K562 (cell line): ENCODE results near the gene COL16A1. TPM values are rescaled to one million over a fixed set of nuclear protein-coding genes. Genes with fewer than 3 reads are reported as not detected.

ENCODE experiments used
- ATAC-seq: fragments of 200-7000 bp; cut with Tn5 transposase; 3 replicates; pipeline ENCODE4 v1.9.1; 2020; ENCODE audit warnings: moderate library complexity
- BruUV-seq: library from RNA; stranded (reverse); fragments of 400-500 nt; replicated peaks from 2 replicates; lab custom pipeline; 2021; lab: Mats Ljungman, UMichigan
- CTCF ChIA-PET: fragments of 300-600 bp; formaldehyde crosslinking; extraction: SDS; loops from one replicate; lab custom pipeline; 2021; ENCODE audit warnings: low intra/inter-chr PET ratio; lab: Yijun Ruan, JAX
- POLR2A ChIA-PET: fragments of 300-600, 350-650 bp; sonication (Branson Sonifier 250); formaldehyde crosslinking; extraction: SDS; loops from one replicate; lab custom pipeline; 2021; ENCODE audit warnings: antibody characterized with exemption, inconsistent platforms; lab: Yijun Ruan, JAX
- DNase-seq, 4 experiments: peaks; one replicate each; pipeline versions ENCODE4 v3.0.0 to v3.0.0-alpha.2; 2011 to 2018; ENCODE audit warnings: low spot score in 3 of 4, mixed read lengths in 3 of 4; ENCODE audit errors: extremely low read depth in 1 of 4
- FAIRE-seq: peaks from 2 replicates; lab custom pipeline; 2011; peaks lifted over from hg19 to GRCh38; lab: Jason Lieb, UNC
- H2AFZ ChIP-seq: 2 replicates; pipeline ENCODE4 v1.6.0; 2011; ENCODE audit warnings: low read depth, low read length, control low read depth, inconsistent platforms
- H3K27ac ChIP-seq: fragments of 200-600 bp; 3 replicates; pipeline ENCODE4 v1.8.0; 2011; ENCODE audit warnings: low read depth, mild to moderate bottlenecking, control low read depth, inconsistent platforms, low read length, moderate library complexity, mixed read lengths; ENCODE audit errors: extremely low read depth
- H3K27me3 ChIP-seq, 2 experiments: fragments of 300-600 bp in 1 of 2; 2 replicates in 1 of 2; 3 replicates in 1 of 2; pipeline versions ENCODE4 v1.6.0 to v1.8.0; 2011; ENCODE audit warnings: inconsistent platforms in 2 of 2, low read length in 2 of 2, mild to moderate bottlenecking in 1 of 2, mixed read lengths in 1 of 2, moderate library complexity in 1 of 2; ENCODE audit not compliant: control insufficient read depth in 2 of 2, insufficient read depth in 2 of 2
- H3K36me3 ChIP-seq: fragments of 300-600 bp; 3 replicates; pipeline ENCODE4 v1.8.0; 2011; ENCODE audit warnings: mild to moderate bottlenecking, low read length, inconsistent platforms; ENCODE audit not compliant: control insufficient read depth, insufficient read depth
- H3K4me1 ChIP-seq, 2 experiments: fragments of 200-600 bp in 1 of 2; replicated peaks in 1 of 2; 2 replicates in 1 of 2; 3 replicates in 1 of 2; pipeline versions ENCODE4 v1.5.1 to v1.8.0; 2011; ENCODE audit warnings: inconsistent platforms in 2 of 2, low read length in 2 of 2, mild to moderate bottlenecking in 1 of 2, mixed read lengths in 1 of 2, moderate library complexity in 1 of 2; ENCODE audit not compliant: control insufficient read depth in 2 of 2, insufficient read depth in 2 of 2
- H3K4me2 ChIP-seq: 2 replicates; pipeline ENCODE4 v1.6.1; 2011; ENCODE audit warnings: low read length, control low read depth, inconsistent platforms, mixed read lengths; ENCODE audit not compliant: insufficient read depth
- H3K4me3 ChIP-seq: fragments of 200-600 bp; sonication (generic), shearing (Covaris generic); 2 replicates; pipeline ENCODE4 v1.5.1; 2016; ENCODE audit warnings: control low read depth, inconsistent platforms
- H3K79me2 ChIP-seq: fragments of 200-600 bp; 3 replicates; pipeline ENCODE4 v1.8.0; 2011; ENCODE audit warnings: low read length, inconsistent platforms; ENCODE audit not compliant: control insufficient read depth, insufficient read depth
- H3K9ac ChIP-seq, 2 experiments: 2 replicates each; pipeline versions ENCODE4 v1.6.0 to v1.6.1; 2011; ENCODE audit warnings: low read depth in 2 of 2, low read length in 2 of 2, control low read depth in 1 of 2, inconsistent platforms in 1 of 2, mild to moderate bottlenecking in 1 of 2, mixed read lengths in 1 of 2; ENCODE audit not compliant: insufficient read depth in 1 of 2
- H3K9me1 ChIP-seq: one replicate; pipeline ENCODE4 v1.6.0; 2011; ENCODE audit warnings: inconsistent platforms, mild to moderate bottlenecking, low read length, moderate library complexity; ENCODE audit not compliant: control insufficient read depth, insufficient read depth
- H3K9me3 ChIP-seq: replicated peaks from 2 replicates; pipeline ENCODE4 v1.5.1; 2011; ENCODE audit warnings: low read depth, low read length, inconsistent platforms; ENCODE audit not compliant: control insufficient read depth, insufficient read depth
- H4K20me1 ChIP-seq: replicated peaks from 2 replicates; pipeline ENCODE4 v1.6.1; 2011; ENCODE audit warnings: low read length, inconsistent platforms, mixed read lengths; ENCODE audit not compliant: control insufficient read depth, insufficient read depth
- TCFL5 ChIP-seq: fragments of 250-450 bp; sonication (Bioruptor Pico); conservative IDR thresholded peaks from 2 replicates; pipeline ENCODE4 v1.6.1; 2021; ENCODE audit warnings: mild to moderate bottlenecking, moderate library complexity, matching md5 sums
- XRCC5 ChIP-seq: fragments of 200-400 bp; formaldehyde crosslinking; IDR thresholded peaks from 2 replicates; pipeline ENCODE4 v1.6.1; 2017; ENCODE audit warnings: low read depth, mild to moderate bottlenecking, low read length
- ZNF274 ChIP-seq: IDR thresholded peaks from 2 replicates; pipeline ENCODE4 v1.6.1; 2011; ENCODE audit warnings: low read depth, mild to moderate bottlenecking, low read length, moderate library complexity, borderline replicate concordance
- WGBS: fragments of 100-300 bp; shearing (Covaris generic); methylation state at CpG from one replicate; pipeline ENCODE4 v1.1.6; 2016; ENCODE audit warnings: low coverage, mixed read lengths; ENCODE audit not compliant: insufficient coverage; ENCODE audit errors: missing lambda C conversion rate; 5-methylcytosine and 5-hydroxymethylcytosine counted together
- in situ Hi-C: fragments of 300-500 bp; cut with MboI; formaldehyde crosslinking; loops from 4 replicates; pipeline ENCODE4 v1.15.0; 2018; ENCODE audit warnings: inconsistent platforms, mixed read lengths
- intact Hi-C: fragments of 100-400 bp; cut with micrococcal nuclease; formaldehyde crosslinking; loops from 2 replicates; pipeline ENCODE4 v1.14.2; 2022
- polyA plus RNA-seq, 8 experiments: library from polyadenylated mRNA; depleted of rRNA in 4 of 8; stranded (reverse) in 5 of 8; unstranded in 3 of 8; fragments of >200 nt; fragmentation: Nextera tagmentation in 2 of 8; fragmentation: Illumina TruSeq in 1 of 8; extraction: Ambion mirVana in 2 of 8; extraction: Trizol in 1 of 8; gene quantifications; 2 replicates each; pipeline versions ENCODE4 v1.2.1 to v1.2.3, GENCODE V29; 2011 to 2014; ENCODE audit warnings: inconsistent platforms in 1 of 8, missing spikeins in 1 of 8
- total RNA-seq, 7 experiments: library from RNA; depleted of rRNA in 6 of 7; stranded (reverse); fragments of >200 nt in 6 of 7; fragmentation: Illumina TruSeq in 2 of 7; extraction: Trizol in 2 of 7; gene quantifications; 2 replicates each; pipeline versions ENCODE4 v1.2.1 to v1.2.3, GENCODE V29; 2011 to 2021; ENCODE audit warnings: low replicate concordance in 1 of 7
- TF ChIP-seq, protein P1 (sequence below): sonication (generic); formaldehyde crosslinking; IDR thresholded peaks from 2 replicates; pipeline ENCODE4 v1.8.0; 2022; ENCODE audit warnings: mild to moderate bottlenecking, missing genetic modification reagents
- TF ChIP-seq, protein P2 (sequence below), 2 experiments: fragments of 450-650 bp; IDR thresholded peaks; 2 replicates each; pipeline ENCODE4 v1.6.1; 2016

Gene COL16A1
- total and polyA plus RNA-seq, 9 of the 15 experiments (the other 6 are each of a cell fraction or from before 2014, with no cell fraction given), result 0.11 to 0.60 (median 0.11) TPM; not detected in 6

DNA sequence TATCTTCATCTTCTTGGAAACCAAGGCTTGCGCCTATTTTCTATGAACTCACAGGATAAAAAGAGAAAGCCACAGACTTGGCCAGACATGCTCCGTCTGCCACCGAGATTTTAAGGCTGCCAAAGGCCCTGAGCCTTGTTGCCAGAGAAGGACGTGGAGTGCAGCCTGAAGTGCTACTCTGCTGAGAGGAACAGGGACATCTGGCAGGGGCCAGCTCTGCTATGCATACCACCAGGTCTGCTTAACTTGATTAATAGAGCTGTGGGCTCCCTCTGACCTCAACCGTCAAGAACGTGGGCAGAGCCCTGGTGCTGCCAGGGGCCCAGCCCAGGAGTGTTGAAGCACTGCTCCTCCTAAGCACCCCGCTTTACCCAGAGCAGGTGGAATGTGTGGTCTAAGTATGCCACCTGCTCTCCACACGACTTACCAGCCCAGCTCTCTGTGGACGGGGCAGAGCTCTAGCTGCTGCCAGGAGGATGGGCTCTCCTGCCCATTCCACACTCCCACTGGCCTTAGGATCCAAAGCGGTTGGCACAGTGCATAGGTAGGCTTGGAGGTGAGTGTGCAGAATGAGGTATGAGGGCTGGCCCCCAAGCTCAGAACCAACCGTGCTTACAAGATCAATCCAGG is 75.8 kb downstream of the COL16A1 start:
- Histone ChIP-seq H4K20me1 (peaks cover 6% of the 10 kb centered on the region; the same call in 1 of the 2 replicates), H3K36me3 (peaks cover 50% of the 10 kb centered on the region; the same call in 2 of the 3 replicates), H3K4me2 (no peak overlapping the region), H3K27me3 (no peaks in the 10 kb centered on the region), H3K4me1 (peaks cover 0 to 15% of the 10 kb centered on the region in 2 experiments; a peak in 3 of 5 replicates), H3K9ac (peak overlapping the region in 1 of 2 experiments; percentile 41; a peak in 1 of 4 replicates), H3K79me2 (no peaks in the 10 kb centered on the region), H3K9me3 (no peaks in the 10 kb centered on the region), H2AFZ (no peak overlapping the region), H3K9me1 (peaks cover 5% of the 10 kb centered on the region), H3K4me3 (no peak overlapping the region), H3K27ac (no peak overlapping the region)
- TF ChIP-seq, protein P1, sequence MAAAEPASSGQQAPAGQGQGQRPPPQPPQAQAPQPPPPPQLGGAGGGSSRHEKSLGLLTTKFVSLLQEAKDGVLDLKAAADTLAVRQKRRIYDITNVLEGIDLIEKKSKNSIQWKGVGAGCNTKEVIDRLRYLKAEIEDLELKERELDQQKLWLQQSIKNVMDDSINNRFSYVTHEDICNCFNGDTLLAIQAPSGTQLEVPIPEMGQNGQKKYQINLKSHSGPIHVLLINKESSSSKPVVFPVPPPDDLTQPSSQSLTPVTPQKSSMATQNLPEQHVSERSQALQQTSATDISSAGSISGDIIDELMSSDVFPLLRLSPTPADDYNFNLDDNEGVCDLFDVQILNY (CRISPR knock-in tag), result no peak
- TF ChIP-seq TCFL5 (no peak), ZNF274 (no peak), XRCC5 (no peak)
- TF ChIP-seq, protein P2, sequence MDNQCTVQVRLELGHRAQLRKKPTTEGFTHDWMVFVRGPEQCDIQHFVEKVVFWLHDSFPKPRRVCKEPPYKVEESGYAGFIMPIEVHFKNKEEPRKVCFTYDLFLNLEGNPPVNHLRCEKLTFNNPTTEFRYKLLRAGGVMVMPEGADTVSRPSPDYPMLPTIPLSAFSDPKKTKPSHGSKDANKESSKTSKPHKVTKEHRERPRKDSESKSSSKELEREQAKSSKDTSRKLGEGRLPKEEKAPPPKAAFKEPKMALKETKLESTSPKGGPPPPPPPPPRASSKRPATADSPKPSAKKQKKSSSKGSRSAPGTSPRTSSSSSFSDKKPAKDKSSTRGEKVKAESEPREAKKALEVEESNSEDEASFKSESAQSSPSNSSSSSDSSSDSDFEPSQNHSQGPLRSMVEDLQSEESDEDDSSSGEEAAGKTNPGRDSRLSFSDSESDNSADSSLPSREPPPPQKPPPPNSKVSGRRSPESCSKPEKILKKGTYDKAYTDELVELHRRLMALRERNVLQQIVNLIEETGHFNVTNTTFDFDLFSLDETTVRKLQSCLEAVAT (IDR thresholded peaks at IDR 0.05), result no peak
- intact Hi-C loops (no loop called here), in situ Hi-C loops (no loop called here)
- DNase-seq (no peak), ATAC-seq (no peak), FAIRE-seq (no peak)
- no TSS peak for BruUV-seq
- WGBS, result 71% methylated on average over 11 of the region's 11 CpGs
- CTCF ChIA-PET, result no interaction called here
- POLR2A ChIA-PET, result interaction anchor here (0.6 to 6.4 kb wide), 3 partner anchors 11 to 968 kb away, joined by 3 to 47 read pairs (median 10); partner anchors contain the start of gene PEF1
